Astrocyte of the hippocampus (primary cell): ENCODE results near the gene PREX1.
"Not testable (repeated sequence)": the region's sequence is repeated elsewhere in the genome, so short reads cannot be mapped to it uniquely, and the experiment has no call there.

Experiments
- DNase-seq: peaks from one replicate; pipeline ENCODE4 v3.0.0; 2011; ENCODE audit warnings: low read depth, low spot score

Gene PREX1

GRCh38 chr20:48812600-48813445, 15.0 kb downstream of the PREX1 start:
- no peak for DNase-seq

GRCh38 chr20:48812114-48812513, 15.7 kb downstream of the PREX1 start:
- DNase-seq: not testable (repeated sequence)

- no peak for DNase-seq
Observed at GRCh38 chr20:48809673-48810072, 18.1 kb downstream of the PREX1 start.

- DNase-seq: no peak
Observed at GRCh38 chr20:48808382-48809034, 19.3 kb downstream of the PREX1 start.

- DNase-seq: no peak
Observed at GRCh38 chr20:48807586-48808381, 20.0 kb downstream of the PREX1 start.

- DNase-seq: no peak
Observed at GRCh38 chr20:48807051-48807450, 20.7 kb downstream of the PREX1 start.

- DNase-seq: no peak
Observed at GRCh38 chr20:48805716-48806115, 22.1 kb downstream of the PREX1 start.

GRCh38 chr20:48805286-48805685, 22.5 kb downstream of the PREX1 start:
- no peak for DNase-seq

- DNase-seq: no peak
Observed at GRCh38 chr20:48804300-48804980, 23.4 kb downstream of the PREX1 start.

- DNase-seq: no peak
Observed at GRCh38 chr20:48803176-48804053, 24.4 kb downstream of the PREX1 start.

GRCh38 chr20:48802647-48803046, 25.2 kb downstream of the PREX1 start:
- no peak for DNase-seq

- no peak for DNase-seq
Observed at GRCh38 chr20:48802216-48802615, 25.6 kb downstream of the PREX1 start.

- no peak for DNase-seq
Observed at GRCh38 chr20:48801197-48801596, 26.6 kb downstream of the PREX1 start.

- DNase-seq: no peak
Observed at GRCh38 chr20:48800177-48800576, 27.6 kb downstream of the PREX1 start.

GRCh38 chr20:48799328-48800105, 28.3 kb downstream of the PREX1 start:
- DNase-seq: no peak

- no peak for DNase-seq
Observed at GRCh38 chr20:48797850-48798747, 29.7 kb downstream of the PREX1 start.

- DNase-seq: no peak
Observed at GRCh38 chr20:48797275-48797825, 30.4 kb downstream of the PREX1 start.

GRCh38 chr20:48795732-48796131, 32.1 kb downstream of the PREX1 start:
- DNase-seq: no peak
